ENCODE measurements around the gene UBTFL1. TPM values are rescaled to one million over a fixed set of nuclear protein-coding genes. Genes with fewer than 3 reads are reported as not detected.
"Not testable (repeated sequence)": the region's sequence is repeated elsewhere in the genome, so short reads cannot be mapped to it uniquely, and the experiment has no call there.

UBTFL1 gene
- total RNA-seq = not detected

DNA sequence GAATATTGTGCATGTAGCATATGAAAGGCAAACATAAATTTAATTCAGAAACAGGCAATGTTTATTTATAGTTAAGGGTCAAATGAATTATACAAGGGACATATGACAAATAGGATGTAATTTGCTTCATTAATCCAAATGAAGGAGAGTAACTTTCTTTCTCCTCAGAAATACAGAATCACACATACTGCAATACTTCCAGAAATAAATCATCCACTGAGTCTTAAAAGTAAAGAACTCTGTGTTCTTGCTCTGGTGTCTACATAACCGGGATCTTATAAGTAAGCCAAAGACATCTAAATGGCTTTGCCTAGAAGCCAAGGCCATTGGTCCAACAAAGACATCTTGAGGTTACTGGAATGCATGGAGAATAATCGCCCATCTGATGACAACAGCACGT is at the start of gene UBTFL1:
UBTFL1 (plus strand) TSS at position 301 of the 400 bp plus-strand sequence; CDS start at position 301, 0 bp downstream.
- not testable (repeated sequence) for DNase-seq (ENCODE audit: low spot score in 2 of 2); FAIRE-seq

GRCh38 chr11:90051591-90052209 is 34.0 kb upstream of the UBTFL1 start:
- DNase-seq (ENCODE audit: low spot score in 2 of 2); FAIRE-seq: not testable (repeated sequence)

DNA sequence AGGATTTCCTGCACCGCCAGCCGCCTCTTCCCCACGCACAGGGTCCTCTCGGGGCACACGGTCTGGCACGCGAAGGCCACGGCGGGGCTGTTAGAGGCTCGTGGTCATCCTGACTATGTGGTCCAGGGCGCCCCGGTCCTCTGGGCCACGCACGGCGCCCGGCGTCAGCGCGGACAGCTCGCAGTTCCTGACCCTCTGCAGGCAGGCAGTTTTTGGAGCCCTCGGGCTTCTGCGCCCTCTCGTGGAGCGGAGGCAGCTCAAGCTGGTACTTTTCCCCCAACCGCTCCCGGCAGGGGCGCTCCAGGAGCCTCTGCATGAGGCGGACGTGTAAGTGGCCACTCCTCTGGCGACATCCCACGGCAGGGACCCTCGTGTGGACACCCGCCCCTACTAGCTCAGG is 33.4 kb upstream of the UBTFL1 start:
- not testable (repeated sequence) for FAIRE-seq; DNase-seq (ENCODE audit: low spot score in 2 of 2)

DNA sequence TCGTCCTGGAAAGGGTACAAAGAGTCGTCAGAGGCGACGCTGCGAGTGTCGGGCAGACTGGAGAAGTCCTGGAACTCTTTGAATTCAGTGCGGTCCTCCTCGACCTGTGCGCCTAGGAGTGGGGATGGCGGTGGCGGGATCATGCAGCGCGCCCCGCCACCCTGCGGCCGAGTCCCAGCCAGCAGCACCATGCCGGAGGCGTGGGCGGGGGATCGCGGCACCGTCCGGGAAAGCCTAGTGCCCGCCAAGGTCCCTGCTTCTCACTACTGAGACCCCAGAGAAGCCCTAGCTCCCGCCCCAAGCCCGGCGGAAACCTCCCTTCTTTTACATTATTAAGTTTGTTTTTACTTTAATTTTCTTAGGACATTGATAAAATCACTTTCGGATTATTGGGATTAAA is 32.2 kb upstream of the UBTFL1 start:
- not testable (repeated sequence) for DNase-seq (ENCODE audit: low spot score in 2 of 2); FAIRE-seq

DNA sequence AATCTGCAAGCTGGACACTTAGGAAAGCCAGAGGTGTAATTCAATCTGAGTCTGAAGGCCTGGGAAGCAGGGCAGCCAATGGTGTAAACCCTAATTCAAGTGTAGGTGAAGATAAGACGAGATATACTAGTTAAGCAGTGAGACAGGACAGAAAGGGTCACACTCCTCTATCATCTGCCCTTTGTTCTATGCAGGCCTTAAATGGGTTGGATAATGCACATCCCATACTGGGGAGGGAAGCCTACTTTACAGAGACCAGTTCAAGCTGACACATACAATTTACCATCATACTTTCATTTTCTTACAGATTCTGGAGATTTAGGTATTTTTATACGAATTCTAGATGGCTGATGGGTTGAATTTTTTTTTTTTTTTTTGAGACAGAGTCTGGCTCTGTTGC is 3.0 kb downstream of the UBTFL1 start:
- FAIRE-seq; DNase-seq (ENCODE audit: low spot score in 2 of 2): not testable (repeated sequence)

DNA sequence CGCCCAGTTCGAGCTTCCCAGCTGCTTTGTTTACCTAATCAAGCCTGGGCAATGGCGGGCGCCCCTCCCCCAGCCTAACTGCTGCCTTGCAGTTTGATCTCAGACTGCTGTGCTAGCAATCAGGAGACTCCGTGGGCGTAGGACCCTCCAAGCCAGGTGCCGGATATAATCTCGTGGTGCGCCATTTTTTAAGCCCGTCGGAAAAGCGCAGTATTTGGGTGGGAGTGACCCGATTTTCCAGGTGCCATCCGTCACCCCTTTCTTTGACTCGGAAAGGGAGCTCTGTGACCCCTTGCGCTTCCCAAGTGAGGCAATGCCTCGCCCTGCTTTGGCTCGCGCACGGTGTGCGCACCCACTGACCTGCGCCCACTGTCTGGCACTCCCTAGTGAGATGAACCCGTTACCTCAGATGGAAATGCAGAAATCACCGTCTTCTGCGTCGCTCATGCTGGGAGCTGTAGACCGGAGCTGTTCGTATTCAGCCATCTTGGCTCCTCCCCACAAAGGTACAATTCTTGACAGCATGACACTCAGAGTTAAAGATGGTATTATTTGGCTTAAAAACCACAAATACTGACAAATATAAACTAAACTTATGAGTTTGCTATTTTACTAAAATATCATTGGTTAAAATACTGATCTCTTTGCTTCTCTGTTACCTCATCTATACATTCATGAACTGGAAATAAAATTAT is 9.6 kb downstream of the UBTFL1 start:
- not testable (repeated sequence) for FAIRE-seq; DNase-seq (ENCODE audit: low spot score in 2 of 2)

- not testable (repeated sequence) for FAIRE-seq; DNase-seq (ENCODE audit: low spot score in 2 of 2)
These were observed 12.5 kb downstream of the UBTFL1 start for GRCh38 chr11:90098261-90098660.

- no peak for DNase-seq (ENCODE audit: low spot score in 2 of 2)
- no peak for FAIRE-seq
These were observed 14.7 kb downstream of the UBTFL1 start for GRCh38 chr11:90100431-90100830.

- DNase-seq (ENCODE audit: low spot score in 2 of 2) (no peak), FAIRE-seq (peak; percentile 97)
These were observed 27.8 kb downstream of the UBTFL1 start for GRCh38 chr11:90113541-90113940.

GRCh38 chr11:90120191-90120590 is 34.4 kb downstream of the UBTFL1 start:
- DNase-seq (ENCODE audit: low spot score in 2 of 2) (no peak), FAIRE-seq (no peak)

- DNase-seq (ENCODE audit: low spot score in 2 of 2) (no peak), FAIRE-seq (no peak)
These were observed 38.6 kb downstream of the UBTFL1 start for GRCh38 chr11:90124371-90124770.

GRCh38 chr11:90124946-90125345 is 39.2 kb downstream of the UBTFL1 start:
- FAIRE-seq (no peak), DNase-seq (ENCODE audit: low spot score in 2 of 2) (no peak)

- no peak for FAIRE-seq
- no peak for DNase-seq (ENCODE audit: low spot score in 2 of 2)
These were observed 48.1 kb downstream of the UBTFL1 start for GRCh38 chr11:90133560-90134477.

DNA sequence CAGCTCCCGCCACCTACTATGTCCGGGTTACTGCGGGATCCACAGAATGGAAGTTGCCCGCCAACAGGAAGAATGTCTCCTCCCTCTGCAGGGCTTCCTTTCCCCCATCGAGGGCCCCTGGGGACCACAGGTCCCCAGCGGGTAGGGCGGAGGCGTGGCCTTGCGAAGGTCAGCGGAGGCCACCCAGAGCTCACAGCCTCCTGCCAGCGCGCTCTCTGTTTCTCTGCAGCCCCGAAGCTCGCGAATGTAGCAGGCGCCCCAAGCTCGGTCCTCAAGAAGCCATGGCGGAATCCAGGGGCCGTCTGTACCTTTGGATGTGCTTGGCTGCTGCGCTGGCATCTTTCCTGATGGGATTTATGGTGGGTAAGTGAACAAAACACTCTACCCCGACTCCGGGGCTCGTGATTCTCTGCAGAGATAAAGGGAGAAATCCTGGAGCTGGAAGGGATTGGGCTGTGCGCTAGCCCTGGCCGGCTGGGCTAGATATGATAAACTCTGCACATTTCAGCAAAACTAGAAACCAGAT is 48.8 kb downstream of the UBTFL1 start, which contains the start of gene NAALAD2:
NAALAD2 (plus strand) TSS at position 186 of the 526 bp plus-strand sequence; CDS start at position 282, 96 bp downstream.
- FAIRE-seq = no peak
- peak in 1 of 2 donors; percentile 8 for DNase-seq (ENCODE audit: low spot score in 2 of 2)

DNA sequence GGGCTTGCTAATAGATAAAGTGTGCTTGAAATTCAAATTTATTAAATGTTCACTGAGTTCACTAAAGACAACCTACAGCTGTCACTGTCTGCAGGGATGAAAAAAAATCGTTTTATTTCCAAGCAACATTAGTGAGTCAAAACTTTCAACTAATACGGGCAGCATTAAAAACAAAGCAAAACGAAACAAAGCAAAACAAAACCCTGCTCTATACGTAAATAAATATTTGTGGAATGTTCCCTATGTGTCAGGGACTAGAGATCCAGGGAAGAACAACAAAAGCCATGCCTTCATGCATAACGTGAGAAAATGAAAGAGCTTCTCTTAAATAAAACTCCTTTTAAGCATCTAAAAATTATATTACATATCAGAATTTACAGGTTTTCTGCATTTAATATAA is 49.3 kb downstream of the UBTFL1 start:
- DNase-seq (ENCODE audit: low spot score in 2 of 2) = no peak
- no peak for FAIRE-seq

Small RNA genes lying within 50 kb of the gene (small RNA-seq; reads per million reads assigned to genes)
- not detected for gene AP000827.1
- not detected for gene RF00275

Other genes starting within 250 kb of the UBTFL1 start
- not detected for gene TRIM64B, start 207.5 kb upstream of the UBTFL1 start, total RNA-seq
- not detected for gene TRIM49D1, start 163.7 kb upstream of the UBTFL1 start, total RNA-seq
- not detected for gene TRIM49D2, start 161.9 kb upstream of the UBTFL1 start, total RNA-seq
- gene TRIM64, start 119.9 kb upstream of the UBTFL1 start, total RNA-seq = not detected
- gene TRIM49C, start 54.8 kb upstream of the UBTFL1 start, total RNA-seq = 0.41 TPM
- gene NAALAD2, start 48.7 kb downstream of the UBTFL1 start, total RNA-seq = 6.9 TPM
- gene CHORDC1, start 137.1 kb downstream of the UBTFL1 start, total RNA-seq = 46.9 TPM

Measured in frontal cortex (tissue), 4 donors.